HG02943 (cell line): ENCODE data around the gene FAAP24.
"Not testable (repeated sequence)": the region's sequence is repeated elsewhere in the genome, so short reads cannot be mapped to it uniquely, and the experiment has no call there.

Experiments used
- ATAC-seq: cut with Tn5 transposase; IDR thresholded peaks from one replicate; pipeline ENCODE4 v1.9.1; 2021; ENCODE audit warnings: mild to moderate bottlenecking, low read depth, moderate library complexity; ENCODE audit not compliant: unreplicated experiment

Gene FAAP24

GRCh38 chr19:32997716-32998355, 25.8 kb downstream of the FAAP24 start:
- no peak for ATAC-seq

DNA sequence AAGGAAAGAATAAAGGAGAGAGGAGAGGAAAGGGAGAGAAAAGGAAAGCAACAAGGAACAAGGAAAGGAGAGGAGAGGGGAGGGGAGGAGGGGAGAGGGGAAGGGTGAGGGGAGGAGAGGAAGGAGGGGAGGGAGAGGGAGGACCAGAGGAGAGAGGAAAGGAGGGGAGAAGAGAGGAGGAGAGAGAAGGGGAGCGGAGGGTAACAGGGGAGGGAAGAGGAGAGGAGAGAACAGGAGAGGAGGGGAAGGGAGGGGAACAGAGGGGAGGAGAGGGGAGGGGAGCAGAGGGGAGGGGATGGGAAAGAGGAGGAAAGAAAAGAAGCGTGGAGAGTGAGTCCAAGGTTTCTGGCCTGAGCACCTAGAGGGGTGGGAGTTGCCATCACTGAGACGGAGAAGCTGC, 26.7 kb downstream of the FAAP24 start:
- no peak for ATAC-seq

GRCh38 chr19:33000510-33000909, 28.5 kb downstream of the FAAP24 start:
- no peak for ATAC-seq

DNA sequence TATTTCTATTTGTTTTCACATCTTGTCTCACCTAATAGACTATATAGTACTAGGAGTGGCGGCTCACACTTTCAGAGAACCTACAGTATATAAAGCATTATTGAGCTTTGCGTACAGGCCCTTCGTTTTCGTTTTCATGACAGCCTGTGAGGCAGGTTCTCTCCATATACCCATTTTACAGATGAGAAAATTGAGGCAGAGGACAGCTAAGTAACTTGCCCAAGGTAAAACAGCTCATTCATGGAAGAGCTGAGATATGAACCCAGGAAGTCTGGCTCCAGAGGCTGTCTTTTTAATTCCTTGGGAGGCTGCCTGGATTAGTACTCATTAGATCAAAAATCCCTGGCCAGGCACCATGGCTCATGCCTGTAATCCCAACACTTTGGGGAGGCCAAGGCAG, 28.9 kb downstream of the FAAP24 start:
- ATAC-seq = no peak

DNA sequence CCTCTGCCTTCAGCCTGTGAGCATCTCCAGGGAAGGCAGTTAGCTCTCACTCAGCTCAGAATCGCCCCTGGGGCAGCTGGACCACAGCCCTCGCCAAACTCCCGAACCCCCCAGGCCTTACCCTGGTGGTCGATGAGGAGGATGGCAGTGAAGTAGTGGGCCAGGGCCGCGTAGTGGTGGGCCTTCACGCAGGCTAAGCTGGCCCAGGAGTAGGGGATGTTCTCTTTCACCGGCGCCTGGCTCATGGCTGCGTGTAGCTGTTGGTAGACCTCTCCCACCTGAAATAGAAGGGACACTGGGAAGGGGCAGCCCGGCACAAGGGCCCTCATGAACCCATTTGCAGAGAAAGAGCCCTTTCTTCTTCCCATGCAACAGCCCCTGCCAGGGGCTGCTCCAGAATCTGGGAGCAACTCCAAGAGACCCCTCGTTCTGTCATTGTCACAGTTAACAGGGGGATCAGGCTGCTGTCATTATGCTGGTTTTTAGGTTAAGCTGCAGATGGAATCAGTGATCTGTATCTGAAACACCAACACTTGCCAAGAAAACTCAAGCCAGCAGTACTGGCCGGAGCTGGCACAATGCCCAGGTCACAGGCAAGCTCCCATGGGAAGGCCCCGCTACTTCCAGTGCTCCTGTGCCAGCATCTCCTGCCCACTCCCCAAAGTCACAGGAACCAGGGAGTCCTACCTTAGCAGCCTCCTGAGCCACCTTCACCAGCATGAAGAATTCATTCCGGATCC, 30.3 kb downstream of the FAAP24 start:
- not testable (repeated sequence) for ATAC-seq

DNA sequence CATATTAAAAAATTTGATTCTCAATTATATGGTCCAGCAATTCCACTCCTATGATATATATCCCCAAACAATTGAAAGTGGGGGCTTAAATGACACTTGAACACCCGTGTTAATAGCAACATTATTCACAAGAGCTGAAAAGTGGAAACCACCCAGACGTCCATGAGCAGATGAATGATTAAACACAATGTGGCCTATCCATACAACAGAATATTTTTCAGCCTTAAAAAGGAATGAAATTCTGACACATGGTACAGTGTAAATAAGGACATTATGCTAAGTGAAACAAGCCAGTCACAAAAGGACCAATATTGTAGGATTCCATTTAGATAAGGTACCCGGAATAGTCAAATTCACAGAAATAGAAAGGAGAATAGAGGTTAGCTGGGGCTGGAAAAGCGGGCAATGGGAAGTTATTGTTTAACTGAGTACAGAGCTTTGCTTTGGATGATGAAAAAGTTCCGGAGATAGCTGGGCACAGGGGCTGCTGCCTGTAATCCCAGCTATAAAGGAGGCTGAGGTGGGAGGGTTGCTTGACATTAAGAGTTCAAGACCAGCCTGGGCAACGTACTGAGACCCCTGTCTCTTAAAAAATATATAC, 31.5 kb downstream of the FAAP24 start:
- not testable (repeated sequence) for ATAC-seq

GRCh38 chr19:33005440-33005839, 33.4 kb downstream of the FAAP24 start:
- ATAC-seq = no peak

- no peak for ATAC-seq
These were observed 36.7 kb downstream of the FAAP24 start for GRCh38 chr19:33008738-33009137.

DNA sequence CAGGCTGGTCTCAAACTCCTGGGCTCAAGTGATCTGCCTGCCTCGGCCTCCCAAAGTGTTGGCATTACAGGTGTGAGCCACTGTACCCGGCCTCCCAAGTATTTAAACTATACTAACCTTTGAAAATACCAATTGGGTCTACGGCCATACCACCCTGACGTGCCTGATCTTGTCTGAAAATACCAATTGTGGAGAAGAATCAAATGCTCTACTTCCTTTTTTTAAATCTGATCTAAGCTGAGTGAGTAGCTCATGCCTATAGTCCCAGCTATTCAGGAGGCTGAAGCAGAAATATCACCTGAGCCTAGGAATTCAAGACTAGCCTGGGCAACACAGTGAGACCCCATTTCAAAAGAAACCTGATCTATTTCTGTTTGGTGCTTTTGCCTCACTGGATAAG, 38.8 kb downstream of the FAAP24 start:
- not testable (repeated sequence) for ATAC-seq

DNA sequence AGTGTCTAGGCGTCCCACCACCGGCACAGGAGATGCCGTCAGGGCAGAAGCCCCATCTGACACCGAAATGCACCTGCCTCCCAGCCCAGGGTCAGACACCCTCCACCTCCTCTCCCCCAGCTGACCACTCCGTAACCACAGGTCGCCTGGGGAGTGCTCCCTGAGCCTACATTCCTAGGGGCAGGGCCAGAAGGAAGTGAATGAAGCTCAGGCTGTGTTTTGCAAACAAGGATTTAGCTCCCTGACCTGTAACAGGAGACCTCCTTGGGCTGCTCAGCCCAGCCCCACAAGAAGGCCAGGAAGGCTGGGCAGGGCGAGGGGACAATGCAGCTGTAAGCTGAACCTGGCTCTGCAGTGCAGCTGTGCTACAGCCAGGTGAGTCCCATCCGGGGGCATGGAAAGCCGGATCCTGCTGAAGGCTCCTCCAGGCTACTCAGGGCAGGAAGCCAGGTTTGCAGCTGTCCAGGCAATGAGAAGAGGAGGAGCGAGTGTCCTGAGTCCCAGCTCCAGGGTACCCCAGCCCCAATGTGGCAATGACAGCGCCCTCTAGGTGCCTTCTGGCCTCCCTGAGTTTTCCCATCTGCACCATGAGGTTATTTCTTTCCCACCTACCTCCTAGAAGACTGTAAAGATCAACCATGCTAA, 50.6 kb downstream of the FAAP24 start:
- no peak for ATAC-seq

DNA sequence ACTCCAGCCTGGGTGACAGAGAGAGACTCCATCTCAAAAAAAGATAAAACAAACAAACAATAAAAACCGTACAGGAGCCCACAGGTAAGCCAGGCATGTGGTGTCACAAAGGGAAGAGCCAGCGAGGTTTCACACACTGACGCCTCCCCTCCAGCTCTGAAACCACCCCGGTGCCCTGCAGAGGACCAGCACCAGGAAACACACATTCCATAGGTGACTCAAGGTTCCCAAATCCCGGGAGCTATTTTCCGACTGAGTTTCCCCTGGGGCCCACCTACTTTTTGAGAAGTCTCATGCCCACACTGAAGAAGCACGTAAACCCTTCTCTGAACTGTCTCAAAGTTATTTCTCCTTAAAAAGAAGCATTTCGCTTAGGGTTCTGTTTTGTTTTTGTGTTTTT, 52.4 kb downstream of the FAAP24 start:
- no peak for ATAC-seq

- ATAC-seq = not testable (repeated sequence)
These were observed 53.6 kb downstream of the FAAP24 start for GRCh38 chr19:33025468-33026238.

GRCh38 chr19:33026602-33027001, 54.6 kb downstream of the FAAP24 start:
- ATAC-seq = not testable (repeated sequence)
